HG02938 (cell line): Measurements from ENCODE around the gene SLC10A7.

Source experiments
- ATAC-seq: cut with Tn5 transposase; IDR thresholded peaks from one replicate; pipeline ENCODE4 v1.9.1; 2021; ENCODE audit warnings: mild to moderate bottlenecking, moderate library complexity; ENCODE audit not compliant: unreplicated experiment

SLC10A7 gene

DNA sequence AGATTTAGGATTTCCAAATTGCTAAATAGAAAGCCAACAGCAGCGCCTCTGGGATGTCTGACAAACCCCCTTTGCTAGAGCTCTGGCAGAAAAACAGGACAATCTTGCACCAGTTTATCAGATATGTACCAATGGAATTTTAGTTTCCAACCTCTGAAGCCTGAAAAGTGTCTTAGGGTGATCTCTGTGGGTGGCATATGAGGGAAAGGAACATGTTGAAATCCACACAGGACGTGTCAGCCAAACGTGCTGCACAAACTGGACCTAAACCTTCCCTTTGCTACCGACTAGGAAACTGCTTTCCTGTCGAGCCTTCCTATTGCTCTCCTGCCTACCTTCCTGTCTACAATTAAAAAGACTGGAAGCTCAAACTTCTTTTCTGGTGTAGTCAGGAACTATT is 253.9 kb downstream of the SLC10A7 start:
- no peak for ATAC-seq

- ATAC-seq, result no peak
Observed at GRCh38 chr4:146265950-146266490, 255.7 kb downstream of the SLC10A7 start.

GRCh38 chr4:146263793-146264192 is 257.9 kb downstream of the SLC10A7 start:
- no peak for ATAC-seq

DNA sequence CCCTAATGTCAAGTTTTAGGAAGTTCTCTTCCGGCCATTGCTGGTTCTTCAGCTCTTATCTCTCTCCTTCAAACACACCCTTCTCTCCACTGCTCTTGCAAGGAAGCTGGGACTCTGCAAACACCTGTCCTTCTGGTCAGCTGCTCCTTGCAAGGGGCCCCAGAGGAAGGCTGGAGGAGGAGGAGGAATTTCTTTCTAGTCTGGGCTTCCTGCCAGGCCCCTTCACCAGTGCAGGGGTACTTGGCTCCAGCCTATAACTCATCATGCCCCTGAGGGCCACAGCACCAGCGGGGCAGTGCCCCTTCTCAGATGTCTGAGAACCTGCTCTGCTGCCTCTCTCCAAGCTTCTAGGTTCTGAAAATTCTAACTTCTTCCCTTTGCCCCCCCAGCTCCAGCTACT is 260.7 kb downstream of the SLC10A7 start:
- ATAC-seq, result no peak

DNA sequence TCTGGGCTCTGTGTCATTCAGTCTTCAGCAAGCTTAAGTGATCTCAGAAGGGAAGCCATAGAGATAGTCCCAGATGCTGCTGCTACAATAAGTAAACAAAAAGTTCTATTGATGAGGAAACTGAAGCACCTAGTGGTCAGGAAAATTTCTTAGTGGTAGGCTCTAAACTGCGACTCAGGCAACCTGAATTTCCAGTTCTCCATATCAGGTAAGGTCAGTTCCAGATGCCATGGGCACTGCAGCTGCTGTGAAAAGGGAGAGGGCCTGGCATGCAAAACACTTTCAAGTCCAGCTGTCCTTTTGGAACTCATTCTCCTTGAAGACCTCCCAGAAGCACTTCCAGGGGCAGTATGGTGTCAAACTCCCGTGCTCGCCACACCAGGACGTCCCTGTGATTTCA is 261.2 kb downstream of the SLC10A7 start:
- no peak for ATAC-seq

GRCh38 chr4:146257511-146257910 is 264.2 kb downstream of the SLC10A7 start:
- no peak for ATAC-seq

DNA sequence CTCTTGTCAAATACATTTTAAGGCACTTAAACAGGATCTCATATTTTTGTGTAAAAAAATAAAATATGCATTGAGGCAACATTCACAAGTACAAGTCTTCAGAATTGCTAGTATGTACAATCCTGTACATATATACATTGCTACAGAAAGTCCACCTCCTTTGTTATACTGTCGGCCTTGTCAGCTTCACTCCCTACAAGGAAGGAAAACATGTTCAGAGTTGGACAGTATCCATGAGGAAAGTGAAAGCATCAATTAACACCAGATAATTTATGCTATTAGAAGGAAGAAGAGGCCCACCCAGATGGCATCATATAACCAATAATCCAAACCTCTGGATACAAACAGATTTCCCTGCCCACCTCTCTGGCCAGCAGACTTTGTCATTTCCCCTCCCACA is 265.4 kb downstream of the SLC10A7 start:
- no peak for ATAC-seq

DNA sequence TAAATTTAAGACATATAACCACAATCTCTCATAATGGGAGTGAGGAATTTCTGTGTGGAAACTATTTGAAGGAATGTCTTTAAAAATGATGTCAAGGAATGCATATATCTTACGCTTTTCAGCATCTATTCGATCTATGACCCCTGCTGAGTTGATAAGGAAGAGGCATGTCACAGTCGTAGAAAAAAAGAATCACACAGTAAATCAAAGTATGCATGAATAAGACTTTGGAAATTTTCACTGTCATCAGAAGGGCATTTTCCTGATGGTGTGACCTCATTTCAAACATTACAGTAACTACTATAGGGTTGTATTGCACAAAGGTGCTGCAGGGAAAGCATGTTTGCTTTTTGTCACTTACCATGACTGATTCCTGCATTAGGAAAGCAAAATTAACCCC is 265.9 kb downstream of the SLC10A7 start:
- ATAC-seq, result no peak

- ATAC-seq, result no peak
Observed at GRCh38 chr4:146255463-146255862, 266.3 kb downstream of the SLC10A7 start.

DNA sequence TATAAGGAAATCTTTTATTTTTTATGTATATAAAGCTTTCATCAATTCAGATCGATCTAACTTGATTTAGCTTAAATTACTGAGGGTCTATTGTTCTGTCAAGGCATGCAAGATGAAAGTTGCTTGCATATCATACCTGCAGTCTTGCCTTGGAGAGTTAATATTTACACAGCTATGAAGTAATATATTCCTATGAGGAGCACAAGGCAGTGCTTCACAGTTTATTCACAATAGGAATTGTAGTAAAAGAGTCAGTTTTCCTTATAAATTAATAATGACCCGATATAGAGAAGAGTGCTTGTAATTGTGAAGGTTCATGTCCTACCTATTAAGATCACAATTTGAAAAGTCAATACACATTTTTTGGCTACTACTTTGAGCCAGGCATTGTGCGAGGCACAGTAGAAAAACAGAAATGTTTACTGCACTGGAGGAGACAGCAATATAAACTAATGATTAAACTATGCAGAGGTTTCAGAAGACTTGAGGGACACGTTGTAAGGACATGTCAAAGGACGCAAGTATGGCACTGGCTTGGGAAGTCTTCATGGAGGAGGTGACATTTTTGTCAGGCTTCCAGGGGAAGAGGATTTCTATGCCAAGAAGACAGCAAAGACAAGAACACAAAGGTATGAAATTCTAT is 268.6 kb downstream of the SLC10A7 start:
- no peak for ATAC-seq

GRCh38 chr4:146247356-146247755 is 274.4 kb downstream of the SLC10A7 start:
- no peak for ATAC-seq

- ATAC-seq, result no peak
Observed at GRCh38 chr4:146246381-146246780, 275.4 kb downstream of the SLC10A7 start.

GRCh38 chr4:146245850-146246249 is 275.9 kb downstream of the SLC10A7 start:
- no peak for ATAC-seq

DNA sequence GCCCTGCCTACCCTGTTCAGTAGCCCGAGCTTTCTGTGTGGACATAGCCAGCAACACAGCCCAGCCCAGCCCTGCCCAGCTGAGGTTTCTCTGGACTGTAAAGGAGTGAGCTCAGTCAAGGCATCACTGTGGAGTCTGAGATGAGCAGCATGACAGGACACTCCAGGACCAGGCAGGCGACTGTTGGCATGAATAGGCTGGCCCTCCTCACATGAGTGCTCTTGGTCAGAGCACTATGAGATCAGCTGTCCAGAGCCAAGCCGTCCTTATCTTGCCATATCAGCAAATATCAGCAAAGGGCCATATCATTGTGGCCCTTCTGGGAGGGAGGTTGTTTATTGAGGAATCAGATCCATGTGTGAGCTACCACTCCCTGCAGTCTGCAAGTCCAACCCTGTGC is 276.5 kb downstream of the SLC10A7 start:
- ATAC-seq, result no peak

DNA sequence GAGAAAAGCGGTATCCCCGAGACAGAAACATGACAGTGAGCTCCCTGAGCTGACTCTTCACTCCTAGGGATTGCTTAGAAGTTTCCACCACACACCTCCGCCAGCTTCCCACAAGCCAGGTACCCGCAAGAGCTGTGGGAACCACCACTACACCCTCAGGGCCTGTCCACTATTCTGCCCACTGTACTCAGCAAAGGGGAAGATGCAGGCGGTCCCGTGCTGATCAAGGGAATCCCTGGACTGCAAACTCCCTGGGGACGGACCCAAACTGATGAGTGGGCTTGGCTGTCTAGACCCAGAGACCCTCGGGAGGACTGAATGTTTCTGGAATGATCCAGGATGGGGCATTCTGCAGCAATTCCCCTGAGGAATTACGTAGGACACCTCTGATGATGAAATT is 277.2 kb downstream of the SLC10A7 start:
- ATAC-seq, result no peak

DNA sequence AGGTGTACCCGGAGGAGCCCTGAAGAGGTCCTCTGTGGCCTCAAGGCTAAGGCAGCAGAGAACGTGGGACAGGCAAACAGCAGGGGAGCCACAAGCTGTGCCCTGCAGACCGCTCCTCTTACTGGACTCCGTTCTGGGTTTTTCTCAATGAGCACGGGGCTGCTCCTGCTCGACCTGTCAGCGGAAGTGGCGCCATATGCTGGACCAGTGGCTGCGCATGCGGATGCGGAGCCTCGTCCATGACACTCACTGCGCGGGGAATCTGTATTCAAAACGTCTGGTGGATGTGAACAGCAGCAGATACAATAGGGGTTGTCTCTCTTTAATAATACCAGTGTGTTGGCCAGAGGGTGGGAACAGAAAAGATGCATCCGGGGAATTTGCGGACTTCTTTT is 277.9 kb downstream of the SLC10A7 start:
- no peak for ATAC-seq

- ATAC-seq, result peak; percentile 80
Observed at GRCh38 chr4:146243141-146243882, 278.4 kb downstream of the SLC10A7 start.

- no peak for ATAC-seq
Observed at GRCh38 chr4:146238107-146238506, 283.6 kb downstream of the SLC10A7 start.

DNA sequence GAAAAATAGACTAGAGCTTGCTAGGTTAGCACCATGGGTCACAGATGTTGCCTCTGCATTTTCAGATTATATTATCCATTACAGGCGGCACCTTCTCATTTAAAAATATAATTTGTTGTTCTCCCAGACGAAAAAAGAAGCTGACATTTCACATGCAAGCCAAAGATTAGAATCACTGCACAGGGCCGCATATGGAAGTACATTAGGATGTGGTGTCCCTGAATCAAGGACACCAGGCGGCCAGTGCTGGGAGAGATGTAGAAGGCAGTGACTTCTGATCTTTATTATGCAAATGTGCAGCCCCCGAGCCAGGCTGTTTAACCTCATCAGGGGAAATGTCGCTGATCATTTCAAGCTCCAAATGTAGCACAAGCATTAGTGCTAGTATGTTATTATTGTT is 284.6 kb downstream of the SLC10A7 start:
- no peak for ATAC-seq

- no peak for ATAC-seq
Observed at GRCh38 chr4:146236216-146236615, 285.5 kb downstream of the SLC10A7 start.

GRCh38 chr4:146235654-146236177 is 286.0 kb downstream of the SLC10A7 start:
- ATAC-seq, result no peak

- no peak for ATAC-seq
Observed at GRCh38 chr4:146232131-146232722, 289.5 kb downstream of the SLC10A7 start.
